GM12878 (cell line): ENCODE results near the gene P3R3URF. TPM values are rescaled to one million over a fixed set of nuclear protein-coding genes. Genes with fewer than 3 reads are reported as not detected.

Experiments used
- ATAC-seq: fragments of 200-7000 bp; cut with Tn5 transposase; 3 replicates; pipeline ENCODE4 v1.9.1; 2020; ENCODE audit warnings: mild to moderate bottlenecking, moderate library complexity
- BruUV-seq: library from RNA; stranded (reverse); fragments of 400-500 nt; replicated peaks from 2 replicates; lab custom pipeline; 2021; lab: Mats Ljungman, UMichigan
- CTCF ChIA-PET: fragments of 300-600 bp; sonication (Branson Sonifier 250); formaldehyde crosslinking; extraction: SDS; loops from one replicate; lab custom pipeline; 2021; ENCODE audit warnings: inconsistent platforms; lab: Yijun Ruan, JAX
- POLR2A ChIA-PET: fragments of 350-600 bp; formaldehyde crosslinking; extraction: SDS; loops from one replicate; lab custom pipeline; 2021; ENCODE audit warnings: inconsistent platforms; lab: Charles Lee
- RAD21 ChIA-PET: fragments of 300-600 bp; sonication (Branson Sonifier 250); formaldehyde crosslinking; loops from one replicate; lab custom pipeline; 2023; ENCODE audit warnings: antibody characterized with exemption; ENCODE audit not compliant: unreplicated experiment; lab: Charles Lee
- SMC1A ChIA-PET: fragments of 300-600 bp; sonication (Branson Sonifier 250); formaldehyde crosslinking; loops from one replicate; lab custom pipeline; 2023; ENCODE audit not compliant: unreplicated experiment, uncharacterized antibody; lab: Charles Lee
- DNase-seq: peaks from one replicate; pipeline ENCODE4 v3.0.0-alpha.2; 2011; ENCODE audit warnings: low read depth, low spot score
- FAIRE-seq: peaks from 3 replicates; lab custom pipeline; 2011; peaks lifted over from hg19 to GRCh38; lab: Jason Lieb, UNC
- H2AFZ ChIP-seq: 2 replicates; pipeline ENCODE4 v1.6.0; 2011; ENCODE audit warnings: low read depth, low read length, control low read depth; ENCODE audit not compliant: control insufficient read depth
- H3K27ac ChIP-seq: 2 replicates; pipeline ENCODE4 v1.5.1; 2011; ENCODE audit warnings: control low read depth; ENCODE audit not compliant: control insufficient read depth, insufficient read depth
- H3K27me3 ChIP-seq, 2 experiments: replicated peaks in 1 of 2; 2 replicates each; pipeline versions ENCODE4 v1.6.0 to v1.6.1; 2011; ENCODE audit warnings: low read length in 1 of 2; ENCODE audit not compliant: control insufficient read depth in 2 of 2, insufficient read depth in 2 of 2
- H3K36me3 ChIP-seq, 2 experiments: 2 replicates each; pipeline ENCODE4 v1.5.1; 2011; ENCODE audit warnings: low read length in 1 of 2; ENCODE audit not compliant: control insufficient read depth in 2 of 2, insufficient read depth in 2 of 2
- H3K4me1 ChIP-seq: 2 replicates; pipeline ENCODE4 v1.6.1; 2011; ENCODE audit warnings: mild to moderate bottlenecking, low read length, moderate library complexity, mixed read lengths; ENCODE audit not compliant: control insufficient read depth, insufficient read depth
- H3K4me2 ChIP-seq: 2 replicates; pipeline ENCODE4 v1.6.0; 2011; ENCODE audit warnings: control low read depth; ENCODE audit not compliant: control insufficient read depth, insufficient read depth
- H3K4me3 ChIP-seq: fragments of 200-600 bp; sonication (generic); 2 replicates; pipeline ENCODE4 v1.5.1; 2016
- H3K79me2 ChIP-seq: 2 replicates; pipeline ENCODE4 v1.6.0; 2011; ENCODE audit warnings: low read length; ENCODE audit not compliant: control insufficient read depth, insufficient read depth
- H3K9ac ChIP-seq: 2 replicates; pipeline ENCODE4 v1.8.0; 2011; ENCODE audit warnings: low read length, control low read depth, mixed read lengths; ENCODE audit not compliant: control insufficient read depth, insufficient read depth
- H3K9me3 ChIP-seq: replicated peaks from 3 replicates; pipeline ENCODE4 v1.5.1; 2011; ENCODE audit warnings: mild to moderate bottlenecking, low read length; ENCODE audit not compliant: control insufficient read depth, insufficient read depth
- H4K20me1 ChIP-seq: 2 replicates; pipeline ENCODE4 v1.6.0; 2011; ENCODE audit not compliant: control insufficient read depth, insufficient read depth
- FOS ChIP-seq: IDR thresholded peaks from 3 replicates; pipeline ENCODE4 v1.6.1; 2011; ENCODE audit warnings: borderline replicate concordance; ENCODE audit not compliant: insufficient read length; ENCODE audit errors: extremely low read depth
- FOXM1 ChIP-seq: IDR thresholded peaks from 2 replicates; pipeline ENCODE4 v1.6.1; 2012; ENCODE audit warnings: low read depth, mild to moderate bottlenecking, inconsistent platforms, low read length, moderate library complexity
- IRF4 ChIP-seq: IDR thresholded peaks from 2 replicates; pipeline ENCODE4 v1.6.1; 2011; ENCODE audit warnings: low read depth, low read length
- NFYB ChIP-seq: IDR thresholded peaks from 2 replicates; pipeline ENCODE4 v1.6.1; 2011; ENCODE audit warnings: low read depth, mild to moderate bottlenecking, low read length, improper control_type of control experiment, moderate library complexity; ENCODE audit not compliant: insufficient read depth
- SMAD5 ChIP-seq: IDR thresholded peaks from 2 replicates; pipeline ENCODE4 v1.6.1; 2016; ENCODE audit warnings: antibody characterized with exemption, low read depth
- WGBS: methylation state at CpG from one replicate; pipeline ENCODE4 v1.1.6; 2016; ENCODE audit warnings: low lambda C conversion rate; ENCODE audit not compliant: insufficient replicate concordance, insufficient coverage; ENCODE audit errors: missing lambda C conversion rate; 5-methylcytosine and 5-hydroxymethylcytosine counted together
- in situ Hi-C: fragments of 300-500 bp; cut with MboI; formaldehyde crosslinking; loops from 9 replicates; pipeline ENCODE4 v1.14.3; 2018; ENCODE audit warnings: mixed read lengths
- intact Hi-C: fragments of 100-400 bp; cut with micrococcal nuclease; formaldehyde crosslinking; loops from one replicate; pipeline ENCODE4 v1.14.2; 2022; ENCODE audit not compliant: unreplicated experiment
- polyA plus RNA-seq, 11 experiments: library from polyadenylated mRNA; depleted of rRNA in 4 of 11; unstranded in 6 of 11; stranded (reverse) in 5 of 11; fragments of >200 nt; fragmentation: Nextera tagmentation in 4 of 11; fragmentation: Illumina TruSeq in 1 of 11; extraction: Ambion mirVana in 4 of 11; extraction: Trizol in 1 of 11; gene quantifications; 1 replicate in 1 of 11; 2 replicates in 10 of 11; pipeline versions ENCODE4 v1.2.1 to v1.2.3, GENCODE V29; 2011 to 2016; ENCODE audit warnings: inconsistent platforms in 2 of 11, missing spikeins in 2 of 11, low read depth in 1 of 11
- total RNA-seq, 4 experiments: library from RNA; depleted of rRNA in 3 of 4; stranded (reverse); fragments of >200 nt in 3 of 4; fragmentation: Illumina TruSeq in 1 of 4; extraction: Trizol in 1 of 4; gene quantifications; 2 replicates each; pipeline versions ENCODE4 v1.2.1 to v1.2.3, GENCODE V29; 2013 to 2021

P3R3URF gene
- total and polyA plus RNA-seq, 10 of the 15 experiments (the other 5 are each of a cell fraction or from before 2014, with no cell fraction given) = not detected

DNA sequence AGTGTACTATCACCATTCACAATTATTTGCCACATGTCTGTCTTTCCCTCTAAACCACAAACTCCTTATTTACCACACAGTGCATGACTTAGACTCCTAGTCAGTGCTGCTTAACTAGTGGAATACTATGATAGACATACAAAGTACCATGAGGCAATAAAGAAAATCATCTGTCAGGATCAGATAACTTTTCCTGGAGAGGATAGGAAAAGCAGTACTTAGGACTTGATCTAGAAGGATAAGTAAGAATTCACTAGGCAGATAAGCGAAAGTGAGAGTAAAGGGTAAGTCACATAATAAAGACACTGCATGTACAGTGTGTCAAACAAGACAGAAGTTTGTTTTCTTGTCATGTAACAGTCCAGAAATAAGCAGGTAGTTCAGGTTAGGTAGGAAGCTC is 22.6 kb downstream of the P3R3URF start:
- no peak overlapping the region for H3K9ac ChIP-seq
- CTCF ChIA-PET = no interaction called here
- H3K36me3 ChIP-seq = no peaks in the 10 kb centered on the region
- SMC1A ChIA-PET = interaction anchor here (1.5 to 1.9 kb wide), 3 partner anchors 10 to 18 kb away, joined by 5 to 7 read pairs (median 5); no protein-coding TSS in a partner anchor
- no peaks in the 10 kb centered on the region for H3K79me2 ChIP-seq
- no peaks in the 10 kb centered on the region; the same call in 2 of the 3 replicates for H3K9me3 ChIP-seq
- H3K27me3 ChIP-seq = no peaks in the 10 kb centered on the region
- no peak for ATAC-seq
- FAIRE-seq = no peak
- no peaks in the 10 kb centered on the region for H4K20me1 ChIP-seq
- no peak overlapping the region for H3K4me3 ChIP-seq
- TF ChIP-seq SMAD5 (no peak), IRF4 (no peak)
- in situ Hi-C loops (no loop called here), intact Hi-C loops (no loop called here)
- no TSS peak for BruUV-seq
- H3K4me2 ChIP-seq = no peak overlapping the region
- no peak for DNase-seq
- H3K27ac ChIP-seq = no peak overlapping the region
- WGBS = 29% methylated on average over 1 of the region's 1 CpG
- no peak overlapping the region for H2AFZ ChIP-seq
- POLR2A ChIA-PET = no interaction called here
- no peaks in the 10 kb centered on the region for H3K4me1 ChIP-seq
- RAD21 ChIA-PET = no interaction called here

DNA sequence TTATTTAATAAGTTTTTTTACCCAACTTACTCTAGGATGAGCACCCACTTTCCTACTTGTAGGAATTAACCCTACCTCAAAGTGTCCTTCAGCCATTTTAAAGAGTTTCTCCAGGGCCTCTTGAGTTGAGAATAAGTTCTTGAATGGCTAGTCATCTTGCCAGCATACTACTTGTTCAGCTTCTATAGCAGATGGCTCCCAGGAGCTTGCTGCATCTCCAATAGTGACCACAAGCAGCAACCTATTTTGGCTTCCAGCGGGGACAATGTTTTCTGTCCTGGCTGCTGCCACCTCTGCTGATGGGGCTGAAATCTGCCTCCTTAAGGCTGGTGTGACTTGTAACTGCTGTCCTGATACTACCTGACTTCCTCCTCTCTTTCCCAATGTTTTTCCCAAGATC is 23.1 kb downstream of the P3R3URF start:
- no peaks in the 10 kb centered on the region for H3K36me3 ChIP-seq
- in situ Hi-C loops = no loop called here
- DNase-seq = no peak
- TF ChIP-seq NFYB (no peak), FOXM1 (no peak), FOS (no peak)
- TF ChIP-seq, all 136 proteins: peak for 0
- FAIRE-seq = no peak
- WGBS = 100% methylated on average over 1 of the region's 1 CpG
- H2AFZ ChIP-seq = no peak overlapping the region
- no peak overlapping the region for H3K4me3 ChIP-seq
- ChIA-PET CTCF (no interaction called here), POLR2A (no interaction called here), RAD21 (no interaction called here), SMC1A (interaction anchor here (1.7 kb wide), 1 partner anchor 18 kb away, joined by 5 read pairs; no protein-coding TSS in a partner anchor)
- no peak overlapping the region for H3K4me2 ChIP-seq
- intact Hi-C loops = no loop called here
- H3K9ac ChIP-seq = no peak overlapping the region
- H4K20me1 ChIP-seq = no peaks in the 10 kb centered on the region
- ATAC-seq = no peak
- no TSS peak for BruUV-seq
- H3K27ac ChIP-seq = no peak overlapping the region
- H3K27me3 ChIP-seq = no peaks in the 10 kb centered on the region
- no peaks in the 10 kb centered on the region for H3K4me1 ChIP-seq
- no peaks in the 10 kb centered on the region for H3K79me2 ChIP-seq
- H3K9me3 ChIP-seq = no peaks in the 10 kb centered on the region; the same call in 2 of the 3 replicates
